HG02642 (cell line): ENCODE results near the gene MSMP.

Experiments used
- ATAC-seq: cut with Tn5 transposase; IDR thresholded peaks from one replicate; pipeline ENCODE4 v1.9.1; 2021; ENCODE audit warnings: mild to moderate bottlenecking; ENCODE audit not compliant: unreplicated experiment, poor library complexity

The MSMP gene

DNA sequence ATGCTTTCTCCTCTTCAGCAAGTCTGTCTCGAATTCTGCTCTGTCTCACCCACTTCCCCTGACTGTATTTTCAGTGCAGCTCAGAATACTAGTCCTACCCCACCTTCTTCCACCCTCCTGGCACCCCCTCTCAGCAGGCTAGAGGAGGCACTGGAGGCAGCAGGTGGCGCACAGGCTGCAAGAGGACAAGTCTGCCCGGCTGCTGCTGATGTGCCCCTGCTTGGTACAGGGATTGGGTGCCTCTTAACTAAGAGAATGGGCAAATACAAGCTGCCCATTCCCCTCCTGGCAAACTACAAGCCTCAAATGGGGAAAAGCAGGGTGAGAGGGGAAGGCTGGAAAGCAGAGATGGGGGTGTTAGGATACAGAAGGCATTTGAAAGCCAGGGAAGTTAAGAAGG is 27.1 kb downstream of the MSMP start:
- no peak for ATAC-seq

DNA sequence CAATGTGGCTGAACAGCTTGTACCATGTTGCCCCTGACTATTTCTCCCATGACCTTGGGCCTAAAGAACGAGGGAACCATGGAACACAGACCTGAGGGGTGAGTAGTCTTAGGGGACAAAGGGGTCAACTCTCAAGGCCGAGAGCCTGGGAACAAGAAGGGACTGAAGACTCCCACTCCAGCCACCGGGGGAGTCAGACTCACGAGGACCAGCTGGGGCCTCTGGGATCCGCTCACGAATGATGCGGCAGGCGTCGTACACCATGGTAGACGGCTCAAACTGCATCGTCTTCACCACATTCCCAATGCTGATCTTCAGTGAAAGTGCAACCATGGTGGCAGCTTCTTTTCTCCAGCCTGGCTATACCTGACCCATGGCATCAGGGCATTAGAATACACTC is 28.7 kb downstream of the MSMP start:
- no peak for ATAC-seq

- no peak for ATAC-seq
These were observed 30.2 kb downstream of the MSMP start for GRCh38 chr9:35723908-35724307.

GRCh38 chr9:35723426-35723825 is 30.6 kb downstream of the MSMP start:
- ATAC-seq, result no peak

DNA sequence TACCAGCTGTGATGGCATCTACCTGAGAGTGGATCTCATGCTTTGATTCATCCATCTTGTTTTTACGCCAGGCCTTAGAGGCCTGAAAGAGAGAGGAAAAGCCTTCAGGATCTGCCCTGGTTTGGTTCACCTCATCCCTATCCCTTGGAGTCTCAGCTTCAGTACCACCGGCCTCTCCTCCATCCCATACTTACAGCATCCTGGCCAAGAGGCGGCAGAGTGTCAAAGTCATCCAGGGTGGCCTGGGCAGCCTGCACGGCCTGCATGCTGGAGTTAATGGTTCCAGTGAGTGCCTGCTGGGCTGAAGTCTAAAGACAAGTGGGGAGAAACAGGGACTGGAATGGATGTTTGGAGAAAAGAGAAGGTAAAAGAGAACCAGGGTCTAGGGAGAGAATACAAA is 34.5 kb downstream of the MSMP start:
- ATAC-seq, result no peak

GRCh38 chr9:35718721-35719511 is 35.2 kb downstream of the MSMP start:
- ATAC-seq, result no peak

GRCh38 chr9:35717132-35717870 is 36.8 kb downstream of the MSMP start:
- ATAC-seq, result no peak

DNA sequence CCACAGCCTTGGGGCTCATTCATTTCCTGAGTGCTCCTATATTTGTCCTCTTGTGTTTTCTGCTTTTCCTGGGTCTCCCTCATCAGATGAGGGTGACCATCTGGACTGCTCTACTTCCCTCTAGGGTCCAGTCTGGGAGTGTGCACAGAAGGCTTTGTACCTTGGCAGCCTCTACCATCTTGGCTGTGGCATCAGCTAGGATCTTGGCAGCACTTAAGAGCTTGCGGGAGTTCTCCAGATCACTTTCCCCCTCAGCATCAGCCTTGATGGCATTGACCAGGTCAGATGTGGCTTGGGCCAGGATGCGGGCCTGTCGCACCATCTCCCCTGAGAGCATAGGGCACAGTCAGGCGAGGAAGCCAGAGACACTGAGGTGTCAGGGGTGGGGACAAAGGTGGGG is 37.8 kb downstream of the MSMP start:
- ATAC-seq, result no peak

DNA sequence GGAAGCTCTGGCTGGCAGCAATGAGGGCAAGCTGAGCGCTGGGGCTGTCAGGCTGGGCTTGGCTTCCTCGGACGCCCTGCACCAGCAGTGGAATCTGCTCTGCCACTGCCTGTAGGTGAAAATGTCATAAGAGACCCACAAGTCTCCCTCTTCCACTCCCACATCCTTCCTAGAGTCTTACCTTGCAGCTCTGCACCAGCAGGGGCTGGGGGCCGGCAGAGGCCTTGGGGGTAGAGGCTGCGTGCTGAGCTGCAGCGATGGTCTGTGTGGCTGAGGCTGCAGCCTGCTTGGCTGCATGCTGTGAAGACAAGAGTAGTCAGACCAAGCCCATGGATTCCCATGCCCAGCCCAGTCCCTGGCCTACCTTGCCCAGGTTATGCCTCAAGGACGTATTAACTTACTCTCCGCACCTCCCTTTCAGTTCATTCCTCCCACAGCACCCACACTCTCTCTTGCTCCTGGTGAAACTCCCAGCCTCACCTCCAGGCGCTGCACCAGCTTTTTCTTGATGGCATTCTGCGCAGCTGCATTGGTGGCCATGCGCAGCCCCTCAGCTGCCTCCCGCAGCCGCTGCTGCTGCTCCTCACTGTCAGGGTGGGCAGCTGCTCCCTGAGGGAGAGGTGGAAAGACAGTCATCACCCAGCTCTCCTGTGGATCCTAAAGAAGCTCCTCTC is 39.4 kb downstream of the MSMP start:
- ATAC-seq, result no peak

GRCh38 chr9:35714123-35714522 is 40.0 kb downstream of the MSMP start:
- no peak for ATAC-seq

DNA sequence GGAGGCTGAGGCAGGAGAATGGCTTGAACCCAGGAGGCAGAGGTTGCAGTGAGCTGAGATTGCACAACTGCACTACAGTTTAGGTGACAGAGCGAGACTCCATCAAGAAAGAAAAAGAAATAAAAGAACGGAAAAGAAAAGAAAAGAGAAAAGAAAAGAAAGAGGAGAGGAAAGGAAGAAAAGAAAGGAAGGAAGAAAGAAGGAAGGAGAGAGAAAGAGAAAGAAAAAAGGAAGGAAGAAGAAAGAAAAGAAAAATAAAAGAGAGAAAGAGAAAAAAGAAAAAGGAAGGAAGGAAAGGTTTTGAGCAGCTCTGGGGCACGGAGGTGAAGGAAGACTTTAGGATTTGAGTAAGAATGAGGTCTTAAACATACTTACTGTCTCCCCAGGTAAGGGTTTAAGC is 40.5 kb downstream of the MSMP start:
- ATAC-seq, result no peak

GRCh38 chr9:35712762-35713400 is 41.2 kb downstream of the MSMP start:
- no peak for ATAC-seq

DNA sequence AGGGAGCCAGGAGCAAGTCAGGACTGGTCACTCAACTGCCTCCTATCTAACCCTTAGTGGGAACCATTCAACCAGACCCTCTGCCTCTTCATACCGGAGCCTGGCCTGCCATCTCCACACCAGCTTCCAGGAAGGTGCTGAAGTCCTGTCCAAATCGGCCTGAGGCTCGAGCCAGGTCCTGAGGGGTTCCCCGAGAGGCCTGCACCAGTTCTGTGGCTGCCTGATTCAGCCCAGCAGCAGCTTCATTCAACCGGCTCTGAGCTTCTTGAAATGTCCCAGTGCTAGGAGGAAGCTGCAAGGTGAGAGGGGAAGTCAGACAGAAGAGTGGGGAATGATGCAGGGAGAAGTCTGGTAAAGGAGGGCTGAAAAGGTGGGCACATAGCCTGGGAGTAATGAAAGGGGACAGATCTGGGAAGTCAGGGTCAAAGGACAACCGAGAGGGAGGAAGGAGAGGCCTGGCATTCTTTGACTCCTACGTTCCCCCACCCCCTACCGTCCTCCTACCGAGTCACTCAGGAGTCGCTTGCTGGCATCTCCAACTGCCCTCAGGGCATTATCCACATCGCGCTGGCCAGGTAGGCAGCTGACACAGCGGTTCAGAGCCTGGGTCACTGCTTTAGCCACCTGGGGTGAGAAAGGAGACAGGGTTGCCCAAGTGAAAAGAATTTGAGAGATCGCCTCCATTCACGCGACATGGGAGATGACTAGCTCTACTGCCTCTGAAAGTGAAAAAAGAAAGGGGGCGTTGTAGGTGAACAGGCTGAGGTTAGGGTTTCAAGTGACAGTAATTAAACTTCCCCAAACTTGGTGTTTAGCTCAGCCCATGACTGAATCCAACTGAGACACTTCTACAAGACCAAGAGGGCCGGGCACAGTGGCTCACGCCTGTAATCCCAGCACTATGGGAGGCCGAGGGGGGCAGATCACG is 42.3 kb downstream of the MSMP start:
- no peak for ATAC-seq

DNA sequence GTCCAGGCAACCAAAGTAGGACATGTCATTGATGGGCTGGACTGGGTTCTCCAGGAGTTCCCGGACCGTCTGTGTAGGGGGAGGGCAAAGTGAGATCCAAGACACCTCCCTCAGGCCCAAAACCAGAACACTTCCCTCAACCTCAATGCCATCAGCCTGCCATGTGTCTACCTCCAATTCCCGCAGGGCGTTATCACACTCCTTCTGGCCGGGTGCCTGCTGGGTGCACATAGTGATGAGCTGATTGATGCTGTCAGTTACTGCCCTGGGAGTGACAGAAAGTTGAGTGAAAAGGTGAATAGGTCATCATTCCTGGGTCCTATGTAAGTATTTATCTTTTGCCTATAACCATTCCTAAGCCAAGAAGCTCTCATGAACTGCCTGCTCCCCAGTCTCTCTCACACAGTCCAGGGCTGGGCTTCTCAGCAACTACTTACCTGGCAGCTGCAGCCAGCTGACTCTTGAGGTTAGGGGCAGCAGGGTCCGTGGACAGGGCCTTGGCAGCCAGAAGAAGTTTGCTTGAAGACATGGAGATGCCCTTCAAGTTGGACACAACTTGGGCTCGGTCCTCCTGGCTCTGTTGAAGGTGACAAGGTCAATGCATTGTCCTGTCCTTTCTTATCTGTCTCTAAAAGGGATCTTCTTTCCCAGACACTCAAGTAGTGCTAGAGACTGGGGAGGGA is 43.1 kb downstream of the MSMP start:
- no peak for ATAC-seq

GRCh38 chr9:35708146-35708545 is 45.9 kb downstream of the MSMP start:
- no peak for ATAC-seq

DNA sequence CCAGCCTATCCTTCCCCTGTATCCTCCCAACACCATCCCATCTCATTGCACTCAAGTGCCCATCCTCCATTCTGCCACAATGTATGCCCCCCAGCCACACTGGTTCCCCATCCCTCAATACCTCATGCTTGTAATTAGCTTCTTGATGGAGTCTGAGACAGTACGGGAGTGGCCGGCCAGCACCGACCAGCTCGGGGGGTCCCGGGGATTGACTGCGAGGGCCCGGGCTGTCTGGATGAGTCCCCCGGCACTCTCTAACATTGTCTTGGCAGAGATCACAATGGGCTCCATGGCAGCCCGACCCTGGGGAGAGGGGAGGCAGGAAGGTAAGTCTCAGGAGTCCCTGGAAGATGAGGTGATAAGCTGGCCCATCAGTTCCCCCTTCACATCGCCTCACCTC is 47.1 kb downstream of the MSMP start:
- no peak for ATAC-seq

- ATAC-seq, result no peak
These were observed 48.1 kb downstream of the MSMP start for GRCh38 chr9:35705836-35706430.

GRCh38 chr9:35705372-35705771 is 48.7 kb downstream of the MSMP start:
- no peak for ATAC-seq
